HCT116 (cell line): ENCODE data around the gene ACBD6.

Source experiments
- CBX3 ChIP-seq: IDR thresholded peaks from 2 replicates; pipeline ENCODE4 v1.6.1; 2012; ENCODE audit warnings: low read depth
- CEBPB ChIP-seq: IDR thresholded peaks from 2 replicates; pipeline ENCODE4 v1.6.1; 2012; ENCODE audit warnings: low read depth
- ELF1 ChIP-seq: IDR thresholded peaks from 2 replicates; pipeline ENCODE4 v1.6.1; 2012; ENCODE audit warnings: low read depth, borderline replicate concordance
- EZH2 ChIP-seq: fragments of 200-600 bp; sonication (generic); IDR thresholded peaks from 2 replicates; pipeline ENCODE4 v1.6.1; 2017; ENCODE audit warnings: antibody characterized with exemption, mixed run types
- EZH2phosphoT487 ChIP-seq: fragments of 200-600 bp; IDR thresholded peaks from 2 replicates; pipeline ENCODE4 v1.6.1; 2018; ENCODE audit warnings: antibody characterized with exemption, borderline replicate concordance
- JUND ChIP-seq: IDR thresholded peaks from 2 replicates; pipeline ENCODE4 v1.6.1; 2012
- POLR2A ChIP-seq: IDR thresholded peaks from 2 replicates; pipeline ENCODE4 v1.7.0; 2011; ENCODE audit warnings: borderline replicate concordance; ENCODE audit not compliant: insufficient read depth, insufficient read length; ENCODE audit errors: extremely low read depth
- POLR2AphosphoS5 ChIP-seq: IDR thresholded peaks from 2 replicates; pipeline ENCODE4 v1.6.1; 2011; ENCODE audit warnings: mild to moderate bottlenecking, low read depth, low read length, moderate library complexity
- RAD21 ChIP-seq: IDR thresholded peaks from 2 replicates; pipeline ENCODE4 v1.6.1; 2012; ENCODE audit warnings: low read depth, mild to moderate bottlenecking
- SIN3A ChIP-seq: IDR thresholded peaks from 2 replicates; pipeline ENCODE4 v1.6.1; 2012; ENCODE audit warnings: low read depth
- YY1 ChIP-seq: IDR thresholded peaks from 2 replicates; pipeline ENCODE4 v1.6.1; 2011; ENCODE audit warnings: low read length, low read depth, moderate library complexity, mild to moderate bottlenecking; ENCODE audit not compliant: insufficient replicate concordance; ENCODE audit errors: extremely low read depth
- ZNF274 ChIP-seq: fragments of 200-500 bp; sonication (Bioruptor generic); IDR thresholded peaks from 2 replicates; pipeline ENCODE4 v1.6.1; 2014; ENCODE audit warnings: mild to moderate bottlenecking, low read depth, low read length, inconsistent platforms
- TF ChIP-seq, protein P1 (sequence below), 3 experiments: fragments of 200-600 bp in 1 of 3; sonication (generic) in 1 of 3; IDR thresholded peaks in 2 of 3; conservative IDR thresholded peaks in 1 of 3; 2 replicates each; pipeline ENCODE4 v1.5.1; 2012 to 2017; ENCODE audit warnings: low read depth in 2 of 3, low read length in 2 of 3, antibody characterized with exemption in 1 of 3, borderline replicate concordance in 1 of 3, control low read depth in 1 of 3, mild to moderate bottlenecking in 1 of 3, mixed read lengths in 1 of 3, mixed run types in 1 of 3, moderate library complexity in 1 of 3; ENCODE audit not compliant: insufficient read depth in 1 of 3
- TF ChIP-seq, protein P2 (sequence below): IDR thresholded peaks from 2 replicates; pipeline ENCODE4 v1.6.1; 2012

DNA sequence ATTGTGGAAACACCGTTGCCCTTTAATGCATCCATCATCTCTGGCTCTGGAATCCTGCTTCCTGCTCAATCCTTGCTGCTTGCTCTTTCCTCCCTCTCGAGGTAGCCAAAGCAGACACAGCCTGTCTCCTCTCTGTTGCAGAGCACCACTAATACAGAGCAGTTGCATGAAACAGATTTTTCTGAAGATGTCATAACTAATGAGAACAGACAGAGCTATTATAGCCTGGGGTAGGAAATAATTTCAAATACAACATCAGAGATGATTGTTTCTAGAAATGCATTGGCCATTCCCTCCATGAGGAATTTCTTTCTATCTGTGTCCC lies 23.3 kb upstream of the ACBD6 start:
- TF ChIP-seq, protein P1, sequence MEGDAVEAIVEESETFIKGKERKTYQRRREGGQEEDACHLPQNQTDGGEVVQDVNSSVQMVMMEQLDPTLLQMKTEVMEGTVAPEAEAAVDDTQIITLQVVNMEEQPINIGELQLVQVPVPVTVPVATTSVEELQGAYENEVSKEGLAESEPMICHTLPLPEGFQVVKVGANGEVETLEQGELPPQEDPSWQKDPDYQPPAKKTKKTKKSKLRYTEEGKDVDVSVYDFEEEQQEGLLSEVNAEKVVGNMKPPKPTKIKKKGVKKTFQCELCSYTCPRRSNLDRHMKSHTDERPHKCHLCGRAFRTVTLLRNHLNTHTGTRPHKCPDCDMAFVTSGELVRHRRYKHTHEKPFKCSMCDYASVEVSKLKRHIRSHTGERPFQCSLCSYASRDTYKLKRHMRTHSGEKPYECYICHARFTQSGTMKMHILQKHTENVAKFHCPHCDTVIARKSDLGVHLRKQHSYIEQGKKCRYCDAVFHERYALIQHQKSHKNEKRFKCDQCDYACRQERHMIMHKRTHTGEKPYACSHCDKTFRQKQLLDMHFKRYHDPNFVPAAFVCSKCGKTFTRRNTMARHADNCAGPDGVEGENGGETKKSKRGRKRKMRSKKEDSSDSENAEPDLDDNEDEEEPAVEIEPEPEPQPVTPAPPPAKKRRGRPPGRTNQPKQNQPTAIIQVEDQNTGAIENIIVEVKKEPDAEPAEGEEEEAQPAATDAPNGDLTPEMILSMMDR (IDR thresholded peaks at IDR 0.05 in 2 of 3, conservative IDR thresholded peaks at IDR 0.05 in 1 of 3; ENCODE audit: borderline replicate concordance in 1 of 3, insufficient read depth in 1 of 3, low read depth in 2 of 3, low read length in 2 of 3): no peak
- TF ChIP-seq SIN3A (no peak), POLR2A (no peak), ZNF274 (no peak), ELF1 (no peak), JUND (no peak), YY1 (no peak), POLR2AphosphoS5 (no peak), EZH2phosphoT487 (no peak), EZH2 (no peak), CBX3 (no peak), CEBPB (no peak), RAD21 (no peak)
- TF ChIP-seq, protein P2, sequence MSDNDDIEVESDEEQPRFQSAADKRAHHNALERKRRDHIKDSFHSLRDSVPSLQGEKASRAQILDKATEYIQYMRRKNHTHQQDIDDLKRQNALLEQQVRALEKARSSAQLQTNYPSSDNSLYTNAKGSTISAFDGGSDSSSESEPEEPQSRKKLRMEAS: no peak
